Measurements from ENCODE around the gene HAAO.

DNA sequence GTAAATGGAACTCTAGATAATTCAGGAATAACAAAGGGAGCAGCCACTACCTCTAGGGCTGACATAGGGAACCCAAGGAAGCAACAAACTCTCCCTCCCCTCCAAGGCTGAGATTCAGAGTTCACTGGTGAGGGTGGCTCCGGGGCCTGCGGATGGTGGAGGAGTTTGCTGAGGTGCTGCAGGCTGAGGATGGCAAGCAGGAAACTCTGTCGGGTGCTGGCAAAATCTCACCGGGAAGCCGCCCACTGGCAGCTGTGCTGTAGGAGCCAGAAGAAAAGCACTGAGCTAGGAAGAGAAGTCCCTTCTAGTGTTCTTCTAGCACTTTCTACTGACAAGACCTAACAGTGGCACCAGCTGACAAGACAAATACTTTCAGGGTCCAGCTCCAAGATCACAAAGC is 12.5 kb upstream of the HAAO start:
- no peak for TF ChIP-seq EP300 (IDR thresholded peaks at IDR 0.05)
- TF ChIP-seq POLR2A (IDR thresholded peaks at IDR 0.05): no peak
- TF ChIP-seq, protein P1, sequence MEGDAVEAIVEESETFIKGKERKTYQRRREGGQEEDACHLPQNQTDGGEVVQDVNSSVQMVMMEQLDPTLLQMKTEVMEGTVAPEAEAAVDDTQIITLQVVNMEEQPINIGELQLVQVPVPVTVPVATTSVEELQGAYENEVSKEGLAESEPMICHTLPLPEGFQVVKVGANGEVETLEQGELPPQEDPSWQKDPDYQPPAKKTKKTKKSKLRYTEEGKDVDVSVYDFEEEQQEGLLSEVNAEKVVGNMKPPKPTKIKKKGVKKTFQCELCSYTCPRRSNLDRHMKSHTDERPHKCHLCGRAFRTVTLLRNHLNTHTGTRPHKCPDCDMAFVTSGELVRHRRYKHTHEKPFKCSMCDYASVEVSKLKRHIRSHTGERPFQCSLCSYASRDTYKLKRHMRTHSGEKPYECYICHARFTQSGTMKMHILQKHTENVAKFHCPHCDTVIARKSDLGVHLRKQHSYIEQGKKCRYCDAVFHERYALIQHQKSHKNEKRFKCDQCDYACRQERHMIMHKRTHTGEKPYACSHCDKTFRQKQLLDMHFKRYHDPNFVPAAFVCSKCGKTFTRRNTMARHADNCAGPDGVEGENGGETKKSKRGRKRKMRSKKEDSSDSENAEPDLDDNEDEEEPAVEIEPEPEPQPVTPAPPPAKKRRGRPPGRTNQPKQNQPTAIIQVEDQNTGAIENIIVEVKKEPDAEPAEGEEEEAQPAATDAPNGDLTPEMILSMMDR (IDR thresholded peaks at IDR 0.05): no peak
- TF ChIP-seq POLR2AphosphoS5 (IDR thresholded peaks at IDR 0.05): no peak
